Left kidney (tissue), 2 donors: ENCODE data around the gene INF2. TPM values are rescaled to one million over a fixed set of nuclear protein-coding genes. Genes with fewer than 3 reads are reported as not detected.

Source experiments
- DNase-seq: peaks from one replicate; pipeline ENCODE4 v3.0.0-alpha.2; 2013
- polyA plus RNA-seq: library from polyadenylated mRNA; unstranded; fragments of 120-200 nt; gene quantifications from one replicate; pipeline ENCODE4 v1.2.1, GENCODE V29; 2013; ENCODE audit not compliant: insufficient read length

The INF2 gene
- polyA plus RNA-seq, 1 donor = 38.9 TPM

DNA sequence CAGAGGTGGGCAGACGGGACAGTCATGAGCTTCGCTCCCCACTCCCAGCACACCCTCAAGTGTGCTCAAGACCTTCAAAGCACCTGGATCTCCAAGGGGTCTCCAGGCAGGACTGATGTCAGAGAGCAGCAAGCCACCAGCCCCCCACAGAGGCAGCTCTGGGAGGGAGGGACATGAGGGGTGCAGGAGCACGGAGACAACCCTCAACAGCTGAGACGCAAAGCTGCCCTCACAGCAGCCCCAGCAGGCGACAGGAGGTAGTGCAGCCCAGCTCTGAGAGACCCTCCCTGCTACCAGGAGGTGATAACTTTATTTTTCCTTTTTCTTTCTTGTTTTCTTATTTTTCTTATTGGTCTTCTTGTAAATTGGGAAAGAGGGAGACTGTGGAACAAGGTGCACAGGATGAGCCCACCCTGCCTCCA is 81.4 kb downstream of the INF2 start:
- no peak for DNase-seq

- no peak for DNase-seq
Observed at GRCh38 chr14:104771374-104771773, 82.0 kb downstream of the INF2 start.

Other genes with a start within 250 kb of the INF2 start
- gene C14orf180, start 109.9 kb upstream of the INF2 start, polyA plus RNA-seq = not detected
- 0.60 TPM for gene TMEM179, start 84.8 kb upstream of the INF2 start, polyA plus RNA-seq
- gene ADSS1, start 34.6 kb downstream of the INF2 start, polyA plus RNA-seq = 16.0 TPM
- gene SIVA1, start 63.5 kb downstream of the INF2 start, polyA plus RNA-seq = 52.3 TPM
- 96.9 TPM for gene AKT1, start 106.1 kb downstream of the INF2 start, polyA plus RNA-seq
- gene ZBTB42, start 111.5 kb downstream of the INF2 start, polyA plus RNA-seq = 3.1 TPM
- 11.7 TPM for gene CEP170B, start 175.7 kb downstream of the INF2 start, polyA plus RNA-seq
- 2.5 TPM for gene PLD4, start 235.3 kb downstream of the INF2 start, polyA plus RNA-seq